GM10248 (cell line): ENCODE results near the gene CD180.

Experiments
- CTCF ChIA-PET: fragments of 300-600 bp; sonication (Branson Sonifier 250); formaldehyde crosslinking; extraction: SDS; loops from one replicate; lab custom pipeline; 2021; ENCODE audit warnings: antibody characterized with exemption; lab: Yijun Ruan, JAX
- POLR2A ChIA-PET: fragments of 350-650 bp; sonication (Branson Sonifier 250); formaldehyde crosslinking; extraction: SDS; loops from one replicate; lab custom pipeline; 2020; ENCODE audit warnings: antibody characterized with exemption; lab: Yijun Ruan, JAX
- DNase-seq: peaks from one replicate; pipeline ENCODE4 v3.0.0; 2012; ENCODE audit errors: extremely low spot score
- TF ChIP-seq, protein P1 (sequence below): IDR thresholded peaks from 2 replicates; pipeline ENCODE4 v1.5.1; 2012; ENCODE audit warnings: mild to moderate bottlenecking, low read depth; ENCODE audit errors: extremely low read depth, missing control alignments, control extremely low read depth

Gene CD180

GRCh38 chr5:67241326-67241725, 44.7 kb upstream of the CD180 start:
- TF ChIP-seq, protein P1, sequence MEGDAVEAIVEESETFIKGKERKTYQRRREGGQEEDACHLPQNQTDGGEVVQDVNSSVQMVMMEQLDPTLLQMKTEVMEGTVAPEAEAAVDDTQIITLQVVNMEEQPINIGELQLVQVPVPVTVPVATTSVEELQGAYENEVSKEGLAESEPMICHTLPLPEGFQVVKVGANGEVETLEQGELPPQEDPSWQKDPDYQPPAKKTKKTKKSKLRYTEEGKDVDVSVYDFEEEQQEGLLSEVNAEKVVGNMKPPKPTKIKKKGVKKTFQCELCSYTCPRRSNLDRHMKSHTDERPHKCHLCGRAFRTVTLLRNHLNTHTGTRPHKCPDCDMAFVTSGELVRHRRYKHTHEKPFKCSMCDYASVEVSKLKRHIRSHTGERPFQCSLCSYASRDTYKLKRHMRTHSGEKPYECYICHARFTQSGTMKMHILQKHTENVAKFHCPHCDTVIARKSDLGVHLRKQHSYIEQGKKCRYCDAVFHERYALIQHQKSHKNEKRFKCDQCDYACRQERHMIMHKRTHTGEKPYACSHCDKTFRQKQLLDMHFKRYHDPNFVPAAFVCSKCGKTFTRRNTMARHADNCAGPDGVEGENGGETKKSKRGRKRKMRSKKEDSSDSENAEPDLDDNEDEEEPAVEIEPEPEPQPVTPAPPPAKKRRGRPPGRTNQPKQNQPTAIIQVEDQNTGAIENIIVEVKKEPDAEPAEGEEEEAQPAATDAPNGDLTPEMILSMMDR: no peak
- no peak for DNase-seq
- CTCF ChIA-PET: no interaction called here
- POLR2A ChIA-PET: no interaction called here

- no peak for DNase-seq
- TF ChIP-seq, protein P1: no peak
- CTCF ChIA-PET: no interaction called here
- POLR2A ChIA-PET: no interaction called here
Observed at GRCh38 chr5:67240846-67241245, 44.2 kb upstream of the CD180 start.

DNA sequence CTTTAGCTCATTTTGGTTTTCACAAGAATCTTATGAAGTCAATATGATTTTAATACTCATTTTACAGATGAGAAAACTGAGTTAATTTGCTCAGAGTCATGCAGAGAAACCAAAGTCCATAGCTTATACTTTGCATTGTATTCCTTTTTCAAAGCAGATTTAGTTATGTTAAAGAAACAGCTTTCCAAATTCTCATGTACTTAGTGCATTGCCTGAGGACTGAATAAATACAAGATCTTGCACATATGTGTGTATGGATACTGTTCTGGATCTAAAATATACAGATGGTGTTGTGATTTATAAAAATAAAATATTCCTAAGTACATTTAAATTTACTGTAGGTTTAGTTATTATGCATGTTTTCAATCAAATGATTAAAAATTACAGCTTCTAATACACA, 43.5 kb upstream of the CD180 start:
- DNase-seq: no peak

DNA sequence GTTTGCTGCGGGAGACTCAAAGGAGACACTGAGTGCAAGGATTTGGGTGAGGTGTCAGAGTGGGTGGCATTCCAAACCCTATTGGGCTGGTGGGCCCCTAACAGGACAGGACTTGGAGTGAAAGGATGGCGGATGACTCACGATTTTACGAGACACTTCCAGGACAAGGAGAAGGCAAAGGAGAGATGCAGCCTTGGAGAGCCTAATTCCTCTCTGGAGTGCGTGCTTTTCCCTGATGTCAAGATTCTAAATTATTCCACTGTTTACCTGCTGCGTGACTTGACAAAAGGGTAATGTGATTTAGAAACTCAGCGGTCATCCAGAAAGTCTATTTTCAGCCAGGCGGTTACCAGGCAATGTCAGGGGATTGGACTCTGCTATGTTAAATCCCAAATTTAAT, 41.6 kb upstream of the CD180 start:
- CTCF ChIA-PET: interaction anchor here (1.0 kb wide), 1 partner anchor 8 kb away, joined by 5 read pairs; no protein-coding TSS in a partner anchor
- TF ChIP-seq, protein P1: no peak
- DNase-seq: no peak
- POLR2A ChIA-PET: no interaction called here

More for the DNA sequence above, 43.5 kb upstream of the CD180 start:
- CTCF ChIA-PET: interaction anchor here (0.7 kb wide), 1 partner anchor 1722 kb away, joined by 3 read pairs; no protein-coding TSS in a partner anchor
- POLR2A ChIA-PET: no interaction called here
- TF ChIP-seq, protein P1: no peak

DNA sequence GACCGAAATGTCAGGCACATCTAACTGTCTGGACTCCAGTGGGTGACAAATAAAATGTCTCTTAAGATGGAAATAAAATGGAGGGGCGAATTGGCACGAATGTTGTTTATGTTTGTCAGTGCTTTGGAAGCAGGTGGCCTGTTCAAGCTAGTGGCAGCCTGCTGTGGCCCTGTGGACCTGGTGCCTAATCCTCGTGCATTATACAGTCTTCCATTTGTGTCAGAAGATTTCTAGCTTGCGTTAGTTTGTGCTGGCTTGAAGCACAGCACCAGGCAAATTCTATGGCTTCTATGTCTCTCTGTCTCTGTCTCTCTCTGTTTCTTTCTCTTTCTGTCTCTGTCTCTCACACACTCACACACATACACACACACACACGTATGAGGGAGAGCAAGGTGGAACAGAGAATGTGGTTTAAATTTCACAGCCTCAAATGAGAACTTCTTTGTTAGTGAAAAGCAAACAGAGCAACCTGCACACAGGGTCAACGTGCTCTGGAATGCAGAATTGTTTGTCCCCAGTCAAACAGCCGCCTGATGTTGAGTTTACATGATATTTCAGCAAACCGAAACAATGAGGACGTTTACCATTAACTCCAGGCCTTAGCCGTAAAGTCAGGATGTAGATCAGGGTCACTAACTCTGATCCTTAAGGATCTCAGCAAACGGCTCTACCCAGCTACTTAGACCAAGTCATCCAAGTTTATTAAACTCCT, 39.0 kb upstream of the CD180 start:
- POLR2A ChIA-PET: no interaction called here
- DNase-seq: no peak
- CTCF ChIA-PET: interaction anchor here (1.2 kb wide), 1 partner anchor 12 kb away, joined by 3 read pairs; no protein-coding TSS in a partner anchor
- TF ChIP-seq, protein P1: no peak

DNA sequence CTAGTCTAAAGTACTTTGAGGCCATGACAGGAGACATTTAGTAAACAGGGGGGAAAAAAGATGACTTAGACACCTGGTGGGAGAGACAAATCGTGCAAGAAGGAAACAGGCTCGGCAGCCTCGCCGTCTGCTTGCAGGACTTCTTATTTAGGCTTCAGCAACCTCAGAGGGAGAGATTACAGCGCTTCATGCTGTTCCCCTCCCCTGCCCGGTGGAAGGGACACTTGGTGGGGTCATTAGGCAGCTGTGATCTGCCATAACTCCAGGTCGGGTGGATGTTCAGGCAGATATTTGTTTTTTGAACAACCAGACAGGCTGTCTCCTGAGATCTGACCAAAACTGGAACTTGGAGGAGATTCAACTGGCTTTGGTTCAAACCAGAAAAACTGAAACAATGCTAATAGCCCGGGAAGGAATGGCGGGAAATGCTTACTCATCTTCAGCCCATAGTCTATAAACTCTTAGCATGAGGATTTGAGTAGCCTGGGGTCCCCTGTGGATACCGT, 38.1 kb upstream of the CD180 start:
- TF ChIP-seq, protein P1: no peak
- POLR2A ChIA-PET: no interaction called here
- DNase-seq: no peak
- CTCF ChIA-PET: interaction anchor here (0.9 kb wide), 1 partner anchor 73 kb away, joined by 3 read pairs; no protein-coding TSS in a partner anchor
